Measurements from ENCODE around the gene RCL1.

Gene RCL1

DNA sequence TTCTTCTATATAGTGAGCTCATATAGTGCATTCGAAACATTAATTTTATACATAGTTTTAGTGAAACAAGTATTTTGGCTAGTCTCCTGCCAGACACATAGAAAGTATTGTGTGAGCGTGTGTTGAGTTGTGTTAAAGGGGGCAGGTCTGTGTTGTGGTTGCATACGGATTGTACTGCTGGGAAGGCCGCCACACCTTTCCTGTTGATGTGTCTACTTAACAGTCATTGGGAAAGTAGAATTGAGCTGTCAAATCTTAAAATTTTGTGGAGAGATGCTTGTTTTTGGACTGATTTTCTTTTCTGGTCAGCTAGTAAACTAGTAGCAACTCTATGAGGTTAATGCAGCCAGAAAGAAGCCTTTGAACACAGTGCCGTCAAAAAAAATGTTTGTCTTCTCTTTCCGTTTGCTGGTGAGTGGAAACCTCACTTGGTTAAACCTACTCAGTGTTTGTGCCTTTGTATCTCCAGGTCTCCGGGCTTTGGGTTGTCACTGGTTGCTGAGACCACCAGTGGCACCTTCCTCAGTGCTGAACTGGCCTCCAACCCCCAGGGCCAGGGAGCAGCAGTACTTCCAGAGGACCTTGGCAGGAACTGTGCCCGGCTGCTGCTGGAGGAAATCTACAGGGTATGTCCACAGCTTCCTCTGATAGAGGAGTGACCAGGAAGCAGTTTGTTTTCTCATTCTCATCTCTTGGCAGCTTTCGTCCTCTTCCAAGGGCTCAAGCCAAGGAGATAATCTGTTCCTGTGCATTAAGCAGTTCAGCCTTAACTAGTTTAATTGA is 51.5 kb downstream of the RCL1 start:
- no peak for DNase-seq

DNA sequence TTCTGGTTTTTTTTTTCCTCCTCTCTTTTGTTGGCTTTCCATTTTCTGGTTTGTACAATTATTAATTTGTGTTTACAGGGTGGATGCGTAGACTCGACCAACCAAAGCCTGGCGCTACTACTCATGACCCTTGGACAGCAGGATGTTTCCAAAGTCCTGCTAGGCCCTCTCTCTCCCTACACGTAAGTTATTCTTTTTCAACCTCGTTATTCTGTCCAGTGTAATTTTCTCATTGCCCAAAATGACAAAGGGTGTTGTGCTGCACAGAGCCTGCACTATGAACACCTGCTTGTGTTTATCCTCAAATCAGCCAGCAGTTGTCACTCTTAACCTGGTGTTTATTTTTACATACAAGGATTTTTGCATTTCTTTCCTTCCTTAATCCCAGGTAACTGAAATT is 56.6 kb downstream of the RCL1 start:
- DNase-seq = no peak

DNA sequence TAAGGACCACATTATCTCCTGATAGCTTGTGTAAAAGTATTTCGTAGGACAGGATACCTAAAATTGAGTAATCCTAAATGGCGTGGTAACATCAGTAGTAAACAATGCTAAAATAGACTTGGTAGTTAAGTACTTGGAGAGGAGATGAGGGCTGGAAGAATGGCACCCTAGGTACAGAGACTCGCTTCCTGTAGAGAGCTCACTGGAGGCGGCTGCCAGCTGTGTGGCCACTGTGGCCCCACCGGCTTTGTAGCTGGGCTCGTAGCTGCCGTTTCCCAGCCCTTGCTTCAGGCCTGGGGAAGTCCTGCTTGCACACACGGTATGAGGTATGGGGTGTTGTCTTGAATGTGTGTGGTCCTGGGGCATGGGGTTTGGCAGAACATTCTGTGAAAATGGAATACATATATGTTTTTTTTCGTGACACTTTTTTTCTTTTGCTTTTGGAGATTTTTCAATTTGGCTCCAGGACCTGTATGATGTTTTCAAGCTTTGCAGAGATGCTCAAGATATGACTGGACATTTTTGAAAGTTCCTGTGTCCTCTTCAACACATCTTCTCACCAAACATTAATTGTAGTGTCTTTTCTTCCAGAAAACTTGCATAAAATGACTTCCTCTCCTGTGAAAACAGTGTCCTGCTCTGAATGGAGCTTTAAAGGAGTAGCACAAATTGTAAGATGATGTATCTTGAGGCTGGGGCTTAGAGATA is 58.0 kb downstream of the RCL1 start:
- no peak for DNase-seq

DNA sequence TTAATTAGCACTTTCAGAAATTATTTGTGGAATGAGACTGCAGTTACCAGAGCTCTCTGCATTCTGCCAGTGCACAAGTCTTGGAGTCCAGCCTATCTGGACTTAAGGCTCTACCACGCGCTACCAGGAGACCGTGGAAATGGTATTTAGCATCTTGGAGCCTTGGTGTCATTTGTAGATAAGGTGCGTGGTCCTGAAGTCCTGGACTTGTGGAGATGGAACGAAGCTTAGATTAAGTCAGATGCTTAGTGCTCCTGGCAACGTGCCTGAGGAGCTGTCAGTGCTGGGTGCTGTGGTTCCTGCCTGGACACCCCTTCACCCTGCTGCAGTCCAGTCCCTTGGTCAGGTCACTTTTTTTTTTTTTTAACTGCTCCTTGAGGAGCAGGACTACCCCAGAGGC is 59.7 kb downstream of the RCL1 start:
- no peak for DNase-seq

DNA sequence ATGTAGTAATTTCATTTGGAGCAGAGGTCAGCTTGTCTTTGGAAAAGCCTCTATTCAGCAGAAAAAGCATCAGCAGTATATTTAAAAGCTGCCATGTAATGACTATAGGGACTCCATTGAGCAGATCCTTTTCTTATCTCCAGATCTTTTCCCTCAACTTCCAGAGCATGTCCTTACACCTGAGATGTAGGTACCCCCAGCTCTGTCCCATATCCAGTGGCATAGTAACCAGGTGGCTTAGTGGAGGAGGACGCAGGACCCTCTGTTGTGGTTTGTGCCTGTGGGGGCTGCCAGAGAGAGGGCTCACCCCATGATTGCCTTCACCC is 61.5 kb downstream of the RCL1 start:
- DNase-seq = no peak

DNA sequence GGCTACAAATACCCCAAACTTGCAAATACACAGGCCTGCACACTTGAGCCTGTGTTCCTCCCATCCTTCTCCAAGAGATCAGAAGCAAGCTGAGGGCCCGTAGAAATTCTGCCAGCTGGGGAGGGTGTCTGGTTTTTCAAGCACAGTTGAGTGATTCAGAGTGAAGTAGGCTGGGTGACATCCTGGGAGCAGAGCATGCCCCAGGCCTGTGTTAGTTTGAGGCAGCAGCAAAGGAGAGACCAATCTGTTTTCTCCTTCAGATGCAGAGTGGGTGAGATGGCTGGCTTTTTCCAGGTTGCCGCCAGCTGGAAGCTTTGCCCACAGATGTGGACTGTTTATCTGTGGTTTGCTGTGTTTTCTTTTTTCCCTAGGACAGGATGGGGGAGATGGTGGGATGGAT is 63.1 kb downstream of the RCL1 start:
- DNase-seq = peak; percentile 12

DNA sequence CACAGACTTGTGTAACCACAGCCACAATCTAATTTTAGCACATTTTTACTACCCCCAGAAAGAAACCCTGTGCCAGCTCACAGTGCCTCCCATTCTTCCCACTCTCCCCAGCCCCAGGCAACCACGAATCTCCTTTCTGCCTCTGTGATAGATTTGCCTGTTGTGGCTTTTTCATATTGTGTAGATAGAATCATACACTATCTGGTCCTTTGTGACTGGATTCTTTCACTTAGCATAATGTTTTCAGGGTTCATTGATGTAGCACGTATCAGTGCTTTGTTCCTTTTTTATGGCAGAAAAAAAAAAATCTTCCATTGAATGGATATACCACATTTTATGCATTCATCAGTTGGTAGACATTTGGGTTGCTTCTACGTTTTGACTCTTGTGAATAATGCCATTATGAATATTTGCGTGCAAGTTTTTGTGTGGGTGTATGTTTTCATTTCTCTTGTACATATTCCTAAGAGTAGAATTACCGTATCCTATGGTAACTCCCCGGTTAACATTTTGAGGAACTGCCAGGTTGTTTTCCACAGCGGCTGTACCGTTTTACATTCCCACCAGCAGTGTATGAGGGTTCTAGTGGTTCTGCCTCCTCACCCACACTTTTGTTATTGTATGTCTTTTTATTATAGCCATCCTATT is 64.5 kb downstream of the RCL1 start:
- no peak for DNase-seq

DNA sequence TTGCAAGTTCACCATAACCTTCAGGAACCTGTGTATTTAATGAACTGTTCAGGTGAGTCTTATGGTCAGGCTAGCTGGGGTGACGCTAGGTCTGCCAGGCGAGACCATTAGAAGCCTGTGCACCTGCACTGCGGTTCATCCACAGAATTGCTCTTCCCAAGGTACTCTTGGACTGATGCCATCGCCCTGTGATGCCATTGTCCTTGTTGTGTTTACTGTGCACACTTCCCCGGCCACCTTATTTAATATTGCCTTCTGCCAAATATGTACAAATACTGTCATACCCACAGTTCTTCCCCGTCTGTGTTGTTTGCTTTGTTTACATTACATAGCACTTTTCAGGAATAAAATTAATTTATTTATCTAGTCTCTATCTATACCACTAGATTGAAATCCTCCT is 66.3 kb downstream of the RCL1 start:
- no peak for DNase-seq

DNA sequence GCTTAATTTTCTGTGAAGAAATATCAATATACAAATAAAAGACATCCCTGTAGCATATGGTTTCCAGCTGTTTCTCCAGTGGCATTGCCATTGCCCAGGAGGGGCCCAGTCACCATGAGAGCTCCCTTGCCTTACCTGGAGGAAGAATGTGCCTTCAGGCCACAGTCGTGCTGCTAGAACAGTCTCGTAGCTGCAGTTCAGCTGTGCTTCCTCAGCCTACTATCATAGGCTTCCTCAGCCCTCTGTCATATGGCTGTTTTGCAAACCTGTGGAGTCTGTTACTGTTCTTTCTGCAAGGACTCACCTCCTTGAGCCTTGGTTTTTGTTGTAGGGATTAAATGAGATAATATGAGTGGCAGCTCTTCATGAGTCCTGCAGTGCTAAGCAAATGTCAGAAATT is 67.6 kb downstream of the RCL1 start:
- no peak for DNase-seq

DNA sequence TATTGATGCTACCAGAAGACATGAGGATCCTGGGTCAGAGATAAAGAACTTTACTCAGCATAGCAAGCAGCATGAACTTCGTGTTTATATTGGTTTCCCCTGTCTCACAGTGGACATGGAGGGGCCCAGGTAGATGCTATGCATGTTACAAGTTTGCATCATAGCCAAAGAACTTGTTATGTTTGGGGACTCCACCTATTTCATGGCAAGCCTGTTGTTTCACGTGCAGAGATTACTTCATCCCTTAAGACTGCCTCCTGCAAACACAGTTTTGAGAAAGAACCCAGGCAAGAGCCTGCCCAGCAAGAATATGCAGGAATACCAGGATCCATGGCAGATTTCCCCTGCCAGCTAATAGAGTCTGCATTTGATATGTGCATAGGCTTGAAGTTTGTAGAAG is 68.4 kb downstream of the RCL1 start:
- no peak for DNase-seq

DNA sequence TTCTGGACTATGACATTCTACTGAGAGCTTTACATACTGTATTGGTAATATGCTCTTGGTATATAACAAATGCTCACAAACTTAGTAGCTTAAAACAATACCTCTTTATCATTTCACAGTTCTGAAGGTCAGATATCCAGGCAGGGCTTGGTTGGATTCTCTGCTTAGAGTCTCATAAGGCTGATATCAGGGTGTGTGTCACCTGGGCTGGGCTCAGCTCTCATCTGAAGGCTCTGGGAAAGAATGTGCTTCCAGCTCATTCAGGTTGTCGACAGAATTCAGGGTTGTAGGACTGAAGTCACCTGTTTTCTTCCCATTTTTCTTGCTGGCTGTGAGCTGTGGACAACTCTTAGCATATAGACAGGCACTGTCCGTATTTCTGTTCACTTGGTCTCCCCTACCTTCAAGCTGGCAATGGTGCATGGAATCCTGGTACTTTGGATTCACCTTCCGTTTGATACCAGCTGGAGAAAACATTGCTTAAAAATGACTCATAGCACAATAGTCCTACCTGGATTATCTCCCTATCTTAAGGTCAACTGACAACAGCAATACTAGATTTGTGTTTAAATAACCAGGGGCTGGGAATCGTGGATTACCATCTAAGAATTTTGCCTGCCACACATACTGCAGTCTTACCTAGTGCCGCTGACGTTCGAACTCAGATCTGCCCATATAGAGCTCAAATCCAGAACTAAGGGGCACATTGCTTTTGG is 69.2 kb downstream of the RCL1 start:
- DNase-seq = no peak

DNA sequence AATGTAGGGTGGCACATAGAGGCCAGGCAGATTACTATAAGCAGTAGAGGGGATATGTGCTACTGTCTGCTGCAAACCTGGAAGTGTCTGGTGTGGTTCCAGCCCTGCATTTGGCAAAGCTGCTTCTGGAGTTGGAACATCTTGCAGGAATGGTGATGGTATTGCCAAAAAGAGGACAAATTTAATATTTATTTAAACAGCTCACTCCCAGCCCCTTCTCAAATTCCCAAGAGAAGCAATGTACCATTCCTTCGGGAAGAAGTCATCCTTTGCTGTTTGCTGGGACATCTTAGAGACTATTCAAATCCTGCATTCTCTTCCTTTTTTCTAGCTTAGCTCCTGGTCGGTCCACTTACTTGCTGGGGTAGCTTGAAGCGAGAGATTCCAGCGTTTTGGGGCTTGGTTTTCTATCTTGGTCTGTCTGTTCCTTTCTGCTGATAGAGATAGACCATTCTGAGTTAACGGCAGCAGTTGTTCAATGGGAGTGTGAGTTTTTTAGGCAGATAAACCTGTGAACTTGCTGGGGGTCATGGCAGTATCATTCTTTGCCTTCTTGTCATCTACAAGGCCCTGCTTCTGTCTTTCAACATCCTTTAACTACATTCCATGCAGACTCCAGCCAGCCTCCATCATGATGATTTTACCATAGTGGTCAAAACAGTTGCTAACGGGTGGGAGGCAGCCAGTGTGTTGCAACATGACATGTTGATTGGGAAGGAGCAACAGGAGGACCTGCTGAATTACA is 69.9 kb downstream of the RCL1 start:
- DNase-seq = no peak

DNA sequence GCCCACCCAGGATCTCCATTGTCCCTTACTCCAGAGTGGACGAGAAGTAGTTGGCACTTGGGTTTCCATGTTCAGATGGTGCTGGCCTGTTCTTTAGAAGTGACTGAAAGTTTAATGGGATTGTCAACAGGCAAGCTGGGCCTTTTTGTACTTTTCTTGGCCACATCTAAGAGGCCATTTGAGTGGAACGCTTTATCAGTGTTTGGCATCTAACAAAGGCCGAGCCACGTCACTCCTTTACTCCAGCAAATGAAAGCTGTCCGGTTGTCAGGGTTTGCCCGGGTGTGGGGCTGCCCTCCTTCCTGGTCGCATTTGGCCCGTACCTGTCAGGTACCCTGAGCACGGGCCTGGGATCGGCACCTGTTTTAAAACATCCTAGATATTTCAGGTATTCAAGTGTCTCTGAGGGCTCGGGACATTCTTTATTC is 71.5 kb downstream of the RCL1 start:
- no peak for DNase-seq

DNA sequence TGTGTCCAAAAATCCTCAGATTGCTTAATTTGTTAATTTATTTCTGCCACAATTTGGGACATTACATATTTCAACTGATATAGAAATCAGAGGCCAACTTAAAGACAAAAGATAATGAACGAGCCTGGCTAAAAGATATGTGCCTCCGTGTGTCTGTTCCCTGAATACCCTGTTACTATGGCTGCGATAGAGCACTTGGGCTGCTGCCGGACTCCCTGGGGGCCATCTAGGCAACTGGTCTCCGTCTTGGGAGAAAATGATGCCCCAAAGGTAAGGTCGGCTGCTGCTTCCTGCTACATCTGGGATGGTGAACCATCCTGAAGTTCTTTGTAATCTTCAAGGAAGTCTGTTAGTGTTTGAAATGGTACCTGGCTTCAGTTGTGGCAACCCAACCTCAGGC is 72.0 kb downstream of the RCL1 start:
- DNase-seq = no peak

DNA sequence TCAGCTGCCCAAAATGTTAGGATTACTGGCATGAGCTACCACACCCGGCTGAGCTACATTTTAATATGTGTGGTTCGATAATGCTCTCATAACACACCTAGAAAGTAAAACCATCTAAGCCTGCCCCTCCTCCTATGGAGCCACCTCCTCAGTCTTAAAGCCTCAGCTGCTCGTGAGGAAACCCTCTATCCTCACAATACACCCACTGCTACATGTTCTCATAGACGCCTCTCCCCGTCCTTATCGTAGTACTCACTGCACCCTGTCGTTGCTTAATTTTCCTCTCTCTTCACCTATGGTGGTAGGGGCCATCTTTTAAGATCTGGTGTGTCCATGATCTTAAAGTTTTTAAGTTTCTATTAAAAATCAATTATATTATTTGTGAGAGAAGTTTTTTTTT is 72.9 kb downstream of the RCL1 start:
- no peak for DNase-seq

DNA sequence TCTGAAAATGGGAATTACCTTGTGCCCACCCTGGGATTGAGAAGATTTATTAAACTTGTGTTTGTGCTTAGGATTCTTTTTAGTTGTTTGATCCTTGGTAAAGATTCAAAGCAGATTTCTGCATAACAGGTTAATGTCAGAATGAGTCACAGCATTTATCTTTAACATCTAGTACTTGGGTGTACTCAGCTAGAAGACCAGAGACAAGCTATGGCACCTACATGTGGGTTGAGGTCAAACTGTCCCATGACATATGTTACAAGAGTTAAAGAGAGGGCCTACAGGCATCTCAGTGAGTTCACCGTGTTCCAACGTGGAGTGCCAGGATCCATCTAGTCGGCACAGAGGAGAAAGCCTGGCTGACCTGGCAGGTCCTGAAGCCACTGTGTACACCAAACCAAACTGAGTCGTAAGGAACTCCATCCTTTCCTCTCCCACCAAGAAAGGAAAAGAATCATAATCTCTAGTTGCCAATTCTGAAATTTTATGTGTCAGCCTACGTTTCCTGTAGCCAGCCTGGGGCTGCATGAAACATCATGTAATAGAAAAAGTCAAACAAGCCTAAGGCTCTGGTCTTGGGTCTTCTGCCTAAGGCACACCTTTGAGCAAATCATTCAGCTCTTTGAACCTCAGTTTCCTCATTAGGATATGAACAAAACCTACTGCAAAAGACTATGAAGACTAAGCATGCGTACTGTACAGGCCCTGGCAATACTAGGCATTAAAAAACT is 73.7 kb downstream of the RCL1 start:
- no peak for DNase-seq

DNA sequence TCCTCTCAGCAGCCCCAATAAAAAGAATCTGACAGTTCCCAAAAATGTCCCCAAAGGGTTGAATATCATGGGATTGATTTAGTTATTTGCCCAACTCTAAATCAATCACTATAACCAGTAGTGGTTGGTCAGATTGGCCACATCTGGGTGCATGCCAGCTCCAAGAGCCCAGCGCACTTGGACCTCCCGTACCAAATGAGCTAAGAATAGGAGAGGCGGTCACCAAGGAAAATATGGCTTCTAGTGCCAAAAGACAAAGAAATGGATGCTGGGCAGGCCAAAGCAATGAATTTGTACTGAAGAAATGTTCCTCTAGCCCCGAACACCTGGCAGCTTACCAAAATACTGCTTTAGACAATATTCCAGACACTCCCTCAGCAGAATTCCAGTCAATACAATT is 80.3 kb downstream of the RCL1 start:
- no peak for DNase-seq

DNA sequence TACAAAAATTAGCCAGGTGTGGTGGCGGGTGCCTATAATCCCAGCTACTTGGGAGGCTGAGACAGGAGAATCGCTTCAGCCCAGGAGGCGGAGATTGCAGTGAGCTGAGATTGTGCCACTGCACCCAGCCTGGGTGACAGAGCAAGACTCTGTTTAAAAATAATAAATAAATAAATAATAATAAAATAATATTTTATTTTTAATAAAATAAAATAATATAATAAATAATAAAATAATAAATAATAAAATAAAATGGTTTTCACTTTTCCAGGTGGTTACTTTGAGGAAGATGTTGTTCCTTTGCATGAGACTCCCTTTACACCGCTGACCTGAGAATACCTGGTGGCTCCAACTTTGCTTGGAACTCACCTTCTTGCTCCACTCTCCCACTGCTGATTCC is 82.8 kb downstream of the RCL1 start:
- no peak for DNase-seq

DNA sequence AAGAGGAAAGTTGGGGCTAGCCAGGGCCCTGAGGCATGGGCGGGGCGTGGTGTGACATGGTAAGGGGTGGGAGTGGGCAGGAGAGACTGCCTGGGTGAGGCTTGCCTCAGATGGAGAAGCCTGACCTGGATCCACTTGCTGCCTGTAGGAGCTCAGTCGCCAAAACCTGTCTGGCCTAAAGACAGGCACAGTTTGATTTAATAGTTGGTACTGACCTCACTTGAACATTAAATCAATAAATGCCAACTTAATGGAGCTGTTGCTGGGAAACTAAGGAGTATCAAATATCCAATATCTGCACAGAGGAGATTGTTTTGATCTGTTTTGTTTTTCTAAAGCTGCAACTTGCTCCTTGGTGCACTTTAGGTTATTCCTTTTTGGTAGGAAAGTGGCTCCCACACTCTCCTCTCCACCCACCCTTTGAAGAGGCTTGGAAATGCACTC is 86.4 kb downstream of the RCL1 start:
- DNase-seq = no peak

DNA sequence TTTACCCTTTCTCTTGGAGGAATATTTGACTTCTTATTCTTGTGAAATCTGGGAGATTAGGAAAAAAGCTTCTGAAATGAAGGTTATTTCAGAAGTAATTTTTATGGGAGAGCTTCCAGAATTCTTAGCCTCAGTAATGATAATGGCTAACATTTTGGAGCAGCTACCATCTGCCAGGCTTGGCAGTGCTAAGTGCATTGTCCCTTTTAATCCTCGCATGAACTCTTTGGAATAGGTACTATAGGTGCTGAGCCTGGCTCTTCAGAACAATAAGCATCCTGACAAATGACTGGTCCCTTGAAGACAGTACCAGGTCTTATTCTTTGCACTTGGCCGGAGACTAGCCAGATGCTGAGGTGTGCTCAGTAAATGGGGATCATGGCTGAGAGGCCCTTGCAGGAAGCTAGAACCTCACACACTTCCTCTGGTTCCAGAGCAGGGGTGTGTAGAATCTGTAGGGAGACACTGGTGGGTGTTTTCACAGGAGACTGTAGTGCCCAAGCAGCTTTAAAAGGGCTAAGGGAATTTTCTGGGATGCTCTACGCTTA is 90.7 kb downstream of the RCL1 start:
- DNase-seq = no peak

DNA sequence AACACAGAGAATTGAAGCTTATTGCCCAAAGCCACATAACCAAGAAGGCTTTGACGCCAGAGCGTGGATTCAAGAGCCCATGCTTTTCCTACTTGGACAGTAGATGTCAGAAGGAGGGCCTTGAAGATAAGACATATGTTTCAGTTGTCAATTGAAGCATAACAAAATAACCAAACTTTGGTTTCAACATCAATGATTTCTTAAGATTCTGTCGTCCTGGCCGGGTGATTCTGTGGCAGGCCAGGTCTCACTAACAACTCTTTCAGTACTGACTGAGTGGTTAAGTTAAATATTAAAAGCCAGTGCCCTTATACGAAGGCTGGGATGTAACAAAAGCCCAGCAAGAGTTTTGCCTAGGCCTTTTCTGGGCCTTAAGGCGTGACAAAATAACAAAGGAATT is 94.0 kb downstream of the RCL1 start:
- no peak for DNase-seq

DNA sequence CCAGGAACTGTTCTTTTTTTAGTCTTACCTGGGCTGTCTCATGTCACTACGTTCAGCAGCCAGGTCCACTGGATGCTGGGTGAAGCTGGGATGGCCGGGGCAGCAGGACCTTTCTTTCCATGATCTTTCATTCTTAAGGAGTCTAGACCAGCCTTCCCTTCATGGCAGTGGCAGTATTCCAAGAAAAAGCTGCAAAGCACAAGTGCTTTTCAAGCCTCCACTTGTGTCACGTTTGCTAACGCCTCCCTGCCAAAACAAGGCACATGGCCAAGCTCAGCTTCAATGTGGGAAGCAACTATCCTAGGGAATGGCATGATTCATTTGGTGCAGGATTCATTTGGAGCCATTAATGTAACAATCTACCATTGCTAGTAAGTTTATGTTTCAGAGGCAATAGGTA is 94.8 kb downstream of the RCL1 start:
- no peak for DNase-seq

Data from amniotic stem cell (primary cell).